GM18520 (cell line): ENCODE data around the gene SCO2.

Experiments used
- ATAC-seq: cut with Tn5 transposase; IDR thresholded peaks from one replicate; pipeline ENCODE4 v1.9.1; 2021; ENCODE audit not compliant: unreplicated experiment

The SCO2 gene

GRCh38 chr22:50503475-50504145, 21.8 kb downstream of the SCO2 start:
- ATAC-seq: no peak

GRCh38 chr22:50502628-50503474, 22.5 kb downstream of the SCO2 start:
- no peak for ATAC-seq

GRCh38 chr22:50502096-50502495, 23.3 kb downstream of the SCO2 start:
- ATAC-seq: no peak

GRCh38 chr22:50500452-50500851, 24.9 kb downstream of the SCO2 start:
- no peak for ATAC-seq

GRCh38 chr22:50498322-50498890, 27.0 kb downstream of the SCO2 start:
- no peak for ATAC-seq

- ATAC-seq: no peak
Observed at GRCh38 chr22:50497093-50497492, 28.3 kb downstream of the SCO2 start.

GRCh38 chr22:50490531-50491308, 34.7 kb downstream of the SCO2 start:
- ATAC-seq: no peak

GRCh38 chr22:50489363-50490243, 35.8 kb downstream of the SCO2 start:
- ATAC-seq: no peak

GRCh38 chr22:50488886-50489285, 36.5 kb downstream of the SCO2 start:
- no peak for ATAC-seq

GRCh38 chr22:50488006-50488677, 37.3 kb downstream of the SCO2 start:
- no peak for ATAC-seq

GRCh38 chr22:50487290-50488005, 38.0 kb downstream of the SCO2 start:
- no peak for ATAC-seq

- no peak for ATAC-seq
Observed at GRCh38 chr22:50486561-50487289, 38.7 kb downstream of the SCO2 start, which contains the start of gene MIOX. Gene MIOX (plus strand): TSS chr22:50486859. CDS start chr22:50486898, 39 bp downstream.

- ATAC-seq: no peak
Observed at GRCh38 chr22:50485221-50486131, 39.9 kb downstream of the SCO2 start.

GRCh38 chr22:50483977-50484853, 41.2 kb downstream of the SCO2 start:
- ATAC-seq: no peak

GRCh38 chr22:50483556-50483955, 41.8 kb downstream of the SCO2 start:
- no peak for ATAC-seq

GRCh38 chr22:50483106-50483505, 42.3 kb downstream of the SCO2 start:
- ATAC-seq: no peak
